GM12892 (cell line): Measurements from ENCODE around the gene CC2D2B.

Experiments used
- POLR2A ChIP-seq: IDR thresholded peaks from 2 replicates; pipeline ENCODE4 v1.6.1; 2011; ENCODE audit warnings: low read depth, low read length, control low read depth
- POLR2AphosphoS5 ChIP-seq: IDR thresholded peaks from 2 replicates; pipeline ENCODE4 v1.6.1; 2011; ENCODE audit warnings: low read depth, low read length, control low read depth
- TAF1 ChIP-seq: IDR thresholded peaks from 2 replicates; pipeline ENCODE4 v1.6.1; 2011; ENCODE audit warnings: low read depth, mild to moderate bottlenecking, control low read depth, low read length, borderline replicate concordance

- TF ChIP-seq POLR2A (no peak), POLR2AphosphoS5 (no peak), TAF1 (no peak)
Observed at GRCh38 chr10:96034625-96035024, 126.8 kb downstream of the CC2D2B start.
